SHP77 (cell line): ENCODE measurements around the gene PAGR1.
A peak's percentile ranks its signal among the peaks of the same experiment; 100 is the strongest.
"Not testable (repeated sequence)": the region's sequence is repeated elsewhere in the genome, so short reads cannot be mapped to it uniquely, and the experiment has no call there.

Experiments used
- DNase-seq, 2 experiments: peaks; one replicate each; lab custom pipeline; 2025; lab: John Stamatoyannopoulos, UW

PAGR1 gene

GRCh38 chr16:29815793-29816693, at the start of gene PAGR1:
Gene PAGR1 (plus strand): TSS chr16:29816152. CDS start chr16:29816526, 374 bp downstream.
- peak; percentile 97 to 99 for DNase-seq

GRCh38 chr16:29766571-29766970, 49.4 kb upstream of the PAGR1 start:
- DNase-seq = no peak

GRCh38 chr16:29767062-29767461, 48.9 kb upstream of the PAGR1 start:
- DNase-seq = no peak

DNA sequence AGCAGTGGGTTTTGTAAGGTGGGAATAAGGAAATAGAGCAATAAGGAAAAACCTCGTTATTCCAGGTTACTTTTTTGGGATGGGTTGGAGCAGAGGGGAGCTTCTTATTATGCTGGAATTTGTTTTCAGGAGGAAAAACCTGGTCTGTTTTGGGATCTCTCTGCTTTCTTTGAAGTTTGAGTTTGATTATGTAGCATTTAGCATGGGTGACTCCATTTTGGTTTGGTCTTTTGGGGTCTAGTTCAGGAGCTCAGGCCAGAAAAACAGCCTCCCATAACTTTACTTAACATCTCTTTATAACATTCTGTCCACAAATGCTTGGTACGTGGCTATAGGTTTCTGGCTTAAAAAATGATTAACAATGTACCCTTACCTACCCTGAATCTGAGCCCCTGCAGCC, 46.4 kb upstream of the PAGR1 start:
- DNase-seq = no peak

- DNase-seq = no peak
These were observed 45.6 kb upstream of the PAGR1 start for GRCh38 chr16:29770250-29770929.

- DNase-seq = not testable (repeated sequence)
These were observed 43.6 kb upstream of the PAGR1 start for GRCh38 chr16:29772330-29772729.

- DNase-seq = no peak
These were observed 41.2 kb upstream of the PAGR1 start for GRCh38 chr16:29774730-29775129.

DNA sequence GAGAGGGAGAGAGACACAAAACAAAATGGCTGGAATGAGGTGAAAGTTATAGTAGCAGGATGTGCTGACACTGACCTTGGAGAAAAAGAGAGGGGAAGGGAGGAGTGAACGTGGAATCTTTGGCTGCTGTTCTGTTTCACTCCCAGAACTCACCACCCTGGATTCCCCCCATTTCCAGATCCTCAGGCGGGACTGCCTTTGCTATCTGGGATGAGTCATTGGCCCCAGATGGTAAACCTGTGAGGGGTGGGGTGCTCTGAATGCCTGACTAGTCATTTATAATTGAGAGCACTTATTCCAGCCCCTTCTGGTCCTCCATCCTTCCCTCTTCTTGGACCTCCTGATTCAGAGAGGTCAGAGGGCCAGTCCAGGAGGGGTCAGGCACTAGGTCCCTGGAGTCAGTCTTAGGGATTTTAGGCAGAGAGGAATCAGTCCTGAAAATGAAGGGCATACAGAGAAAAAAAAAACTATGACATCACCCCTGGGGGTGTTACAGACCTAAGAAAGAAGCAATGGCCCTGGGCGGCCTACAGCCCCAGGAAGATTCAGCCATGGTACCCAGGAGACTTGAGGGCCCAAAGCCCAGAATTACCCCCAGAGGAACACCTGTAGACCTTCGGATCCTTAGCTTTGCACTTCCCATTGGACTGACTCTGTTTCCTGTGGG, 40.1 kb upstream of the PAGR1 start:
- no peak for DNase-seq

DNA sequence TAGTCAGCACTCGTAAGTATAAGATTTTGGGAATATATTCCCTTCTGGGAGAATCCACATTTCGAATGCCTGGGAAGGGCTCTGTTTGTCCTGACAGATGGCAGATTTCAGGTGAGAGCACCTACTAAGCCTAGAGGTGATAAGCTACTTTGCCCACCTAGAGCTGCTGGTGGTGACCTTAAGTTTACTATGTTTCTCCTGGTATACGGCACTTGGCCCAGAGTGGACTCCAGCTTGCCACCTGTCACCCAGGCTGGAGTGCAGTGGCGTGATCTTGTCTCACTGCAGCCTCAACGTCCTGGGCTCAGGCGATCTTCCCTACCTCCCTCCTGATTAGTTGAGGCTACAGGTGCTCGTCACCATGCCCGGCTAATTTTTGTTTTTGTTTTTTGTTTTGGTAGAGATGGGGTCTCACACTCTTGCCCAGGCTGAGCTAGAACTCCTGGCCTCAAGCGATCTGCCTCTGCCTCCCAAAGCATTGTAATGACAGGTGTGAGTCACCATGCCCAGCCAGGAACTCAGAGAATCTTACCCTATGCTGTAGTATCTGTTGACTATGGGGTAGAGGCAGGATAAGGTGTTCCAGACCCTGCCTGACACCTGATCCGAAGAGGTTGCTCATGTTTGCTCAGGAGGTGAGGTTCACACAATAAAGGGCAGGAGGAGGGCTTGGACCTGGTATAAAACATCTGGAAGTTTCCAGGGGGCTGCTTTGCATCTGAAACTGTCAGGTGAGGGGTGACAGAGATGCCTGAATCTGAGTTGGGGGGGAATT, 38.2 kb upstream of the PAGR1 start, which contains the start of gene ZG16:
Gene ZG16 (plus strand): TSS at position 681 of the 775 bp plus-strand sequence. CDS start 1,011 bp downstream, outside the sequence.
- DNase-seq = no peak

DNA sequence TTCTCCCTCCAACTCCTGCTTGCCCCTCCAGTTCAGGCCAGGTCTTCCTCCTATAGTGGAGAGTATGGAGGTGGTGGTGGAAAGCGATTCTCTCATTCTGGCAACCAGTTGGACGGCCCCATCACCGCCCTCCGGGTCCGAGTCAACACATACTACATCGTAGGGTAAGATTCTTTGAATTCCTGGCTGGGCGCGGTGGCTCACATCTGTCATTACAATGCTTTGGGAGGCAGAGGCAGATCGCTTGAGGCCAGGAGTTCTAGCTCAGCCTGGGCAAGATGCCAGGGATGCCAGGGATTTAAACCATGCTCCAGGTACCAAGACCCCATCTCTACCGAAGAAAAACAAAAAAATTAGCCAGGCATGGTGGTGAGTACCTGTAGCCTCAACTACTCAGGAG, 36.5 kb upstream of the PAGR1 start:
- no peak for DNase-seq

GRCh38 chr16:29783094-29783953, 32.6 kb upstream of the PAGR1 start:
- not testable (repeated sequence) for DNase-seq

- no peak for DNase-seq
These were observed 31.8 kb upstream of the PAGR1 start for GRCh38 chr16:29784157-29784556.

DNA sequence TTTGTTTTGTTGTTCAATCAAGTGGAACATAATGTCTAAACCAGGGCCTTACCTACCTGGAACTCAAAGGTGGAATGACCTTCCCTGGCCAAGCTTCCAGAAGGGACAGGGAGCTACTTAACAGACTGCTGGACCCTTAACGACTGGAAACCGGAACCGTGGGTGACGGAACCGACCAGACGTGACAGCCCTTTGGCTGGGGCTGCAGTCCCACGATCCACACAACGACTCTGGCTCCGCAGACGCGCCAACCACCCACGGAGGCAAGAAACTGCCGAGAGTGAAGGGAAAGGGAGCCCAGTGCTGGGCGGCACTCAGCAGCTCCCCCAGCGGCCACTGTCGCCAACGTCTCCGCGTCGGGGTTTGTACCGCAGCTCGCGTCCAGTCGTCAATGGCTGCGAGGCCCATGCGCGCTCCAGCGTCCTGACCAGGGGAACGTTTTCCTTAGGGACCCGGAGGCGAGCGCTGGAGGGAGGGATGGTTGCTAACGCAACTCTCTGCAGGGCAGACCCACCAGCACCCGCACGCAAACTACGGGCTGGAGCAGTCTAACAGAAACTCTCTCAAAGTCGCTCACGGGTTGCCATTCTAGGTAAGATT, 31.0 kb upstream of the PAGR1 start:
- no peak for DNase-seq

DNA sequence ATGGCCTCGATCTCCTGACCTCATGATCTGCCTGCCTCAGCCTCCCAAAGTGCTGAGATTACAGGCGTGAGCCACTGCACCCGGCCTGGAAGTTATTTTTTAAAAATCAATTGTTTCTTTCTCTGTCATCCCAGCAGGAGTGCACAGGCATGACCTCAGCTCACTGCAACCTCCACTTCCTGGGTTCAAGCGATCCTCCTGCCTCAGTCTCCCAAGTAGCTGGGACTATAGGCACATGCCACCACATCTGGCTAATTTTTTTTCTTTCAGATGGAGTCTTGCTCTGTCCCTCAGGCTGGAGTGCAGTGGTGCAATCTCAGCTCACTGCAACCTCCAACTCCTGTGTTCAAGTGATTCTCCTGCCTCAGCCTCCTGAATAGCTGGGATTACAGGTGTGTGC, 28.8 kb upstream of the PAGR1 start:
- DNase-seq = not testable (repeated sequence)

- peak in 1 of 2 experiments; percentile 49 for DNase-seq
These were observed 26.2 kb upstream of the PAGR1 start for GRCh38 chr16:29789775-29790182.

DNA sequence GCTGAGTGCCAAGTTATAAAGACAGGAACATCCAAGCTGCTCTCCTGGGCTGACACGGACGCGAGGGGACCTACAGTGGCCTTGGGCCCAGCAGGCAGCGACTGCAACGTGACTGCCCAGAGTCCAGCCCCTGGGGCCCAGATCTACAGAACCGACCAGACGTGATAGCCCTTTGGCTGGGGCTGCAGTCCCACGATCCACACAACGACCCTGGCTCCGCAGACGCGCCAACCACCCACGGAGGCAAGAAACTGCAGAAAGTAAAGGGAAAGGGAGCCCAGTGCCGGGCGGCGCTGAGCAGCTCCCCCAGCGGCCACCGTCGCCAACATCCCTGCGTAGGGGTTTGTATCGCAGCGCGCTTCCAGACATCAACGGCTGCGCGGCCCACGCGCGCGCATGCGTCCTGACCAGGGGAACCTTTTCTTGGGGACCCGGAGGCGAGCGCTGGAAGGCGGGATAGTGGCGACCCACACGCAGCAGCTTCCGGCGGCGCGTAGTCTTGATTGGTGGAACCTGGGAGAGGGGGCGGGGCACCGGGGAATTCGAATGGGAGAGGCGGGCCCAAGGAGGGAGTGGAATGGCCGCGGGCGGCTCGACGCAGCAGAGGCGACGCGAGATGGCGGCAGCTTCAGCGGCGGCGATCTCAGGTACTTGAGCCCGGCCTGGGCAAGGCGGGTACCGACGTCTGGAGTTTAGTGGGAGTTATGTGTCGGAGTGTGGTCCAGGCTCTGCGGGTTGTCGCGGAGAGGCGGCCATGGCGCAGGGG, 25.6 kb upstream of the PAGR1 start, which contains the start of gene KIF22:
Gene KIF22 (plus strand): TSS at position 569 of the 766 bp plus-strand sequence. CDS start 9 bp downstream, at position 578.
- peak; percentile 99 for DNase-seq

GRCh38 chr16:29790949-29791844, 24.8 kb upstream of the PAGR1 start:
- DNase-seq = no peak
